HL-60 (cell line): ENCODE measurements around the gene CTAG2.
"Not testable (repeated sequence)": the region's sequence is repeated elsewhere in the genome, so short reads cannot be mapped to it uniquely, and the experiment has no call there.

Experiments
- CTCF ChIP-seq: IDR thresholded peaks from one replicate; pipeline ENCODE4 v1.5.1; 2011; ENCODE audit warnings: low read length, control low read depth, inconsistent platforms; ENCODE audit not compliant: insufficient read depth
- GABPA ChIP-seq: IDR thresholded peaks from 2 replicates; pipeline ENCODE4 v1.6.1; 2012; ENCODE audit warnings: low read depth
- POLR2AphosphoS5 ChIP-seq: IDR thresholded peaks from 2 replicates; pipeline ENCODE4 v1.6.1; 2012; ENCODE audit warnings: low read depth
- REST ChIP-seq: IDR thresholded peaks from 2 replicates; pipeline ENCODE4 v1.6.1; 2012; ENCODE audit warnings: low read depth; ENCODE audit not compliant: insufficient replicate concordance
- SPI1 ChIP-seq: IDR thresholded peaks from 2 replicates; pipeline ENCODE4 v1.6.1; 2012; ENCODE audit warnings: low read depth, mild to moderate bottlenecking, borderline replicate concordance

GRCh38 chrX:154630949-154631348 is 22.4 kb downstream of the CTAG2 start:
- not testable (repeated sequence) for TF ChIP-seq CTCF, REST, POLR2AphosphoS5, SPI1, GABPA
